GM18507 (cell line): ENCODE measurements around the gene APOL4.
"Not testable (repeated sequence)": the region's sequence is repeated elsewhere in the genome, so short reads cannot be mapped to it uniquely, and the experiment has no call there.

Source experiments
- DNase-seq: peaks from one replicate; pipeline ENCODE4 v3.0.0; 2011; ENCODE audit warnings: low read depth; ENCODE audit not compliant: insufficient read length; ENCODE audit errors: extremely low spot score
- FAIRE-seq: peaks from 2 replicates; lab custom pipeline; 2011; peaks lifted over from hg19 to GRCh38; lab: Jason Lieb, UNC

The APOL4 gene

GRCh38 chr22:36232715-36233401, 31.2 kb upstream of the APOL4 start:
- FAIRE-seq: no peak
- DNase-seq: no peak

- peak; percentile 84 for FAIRE-seq
- not testable (repeated sequence) for DNase-seq
Measured at GRCh38 chr22:36231051-36231450, 29.4 kb upstream of the APOL4 start.

- DNase-seq, FAIRE-seq: not testable (repeated sequence)
Measured at GRCh38 chr22:36229649-36230048, 28.0 kb upstream of the APOL4 start.

- FAIRE-seq (no peak), DNase-seq (no peak)
Measured at GRCh38 chr22:36228944-36229343, 27.3 kb upstream of the APOL4 start.

- not testable (repeated sequence) for FAIRE-seq
Measured at GRCh38 chr22:36228369-36228768, 26.8 kb upstream of the APOL4 start.

GRCh38 chr22:36227806-36228205, 26.2 kb upstream of the APOL4 start:
- FAIRE-seq: no peak

More at GRCh38 chr22:36228369-36228768, 26.8 kb upstream of the APOL4 start:
- DNase-seq: not testable (repeated sequence)

GRCh38 chr22:36227396-36227795, 25.8 kb upstream of the APOL4 start:
- DNase-seq (no peak), FAIRE-seq (no peak)

More at GRCh38 chr22:36227806-36228205, 26.2 kb upstream of the APOL4 start:
- no peak for DNase-seq

GRCh38 chr22:36226189-36226588, 24.6 kb upstream of the APOL4 start:
- DNase-seq (no peak), FAIRE-seq (no peak)

- no peak for FAIRE-seq
Measured at GRCh38 chr22:36225333-36225922, 23.8 kb upstream of the APOL4 start.

GRCh38 chr22:36224245-36224644, 22.6 kb upstream of the APOL4 start:
- DNase-seq (no peak), FAIRE-seq (no peak)

More at GRCh38 chr22:36225333-36225922, 23.8 kb upstream of the APOL4 start:
- no peak for DNase-seq

- no peak for DNase-seq
- FAIRE-seq: no peak
Measured at GRCh38 chr22:36223504-36223903, 21.9 kb upstream of the APOL4 start.

GRCh38 chr22:36222887-36223450, 21.4 kb upstream of the APOL4 start:
- no peak for FAIRE-seq
- no peak for DNase-seq

GRCh38 chr22:36221799-36222751, 20.5 kb upstream of the APOL4 start:
- no peak for DNase-seq
- peak; percentile 92 for FAIRE-seq

GRCh38 chr22:36220451-36220921, 18.9 kb upstream of the APOL4 start:
- no peak for FAIRE-seq

GRCh38 chr22:36218648-36219193, 17.1 kb upstream of the APOL4 start:
- DNase-seq (no peak), FAIRE-seq (no peak)

More at GRCh38 chr22:36220451-36220921, 18.9 kb upstream of the APOL4 start:
- no peak for DNase-seq

- DNase-seq (no peak), FAIRE-seq (no peak)
Measured at GRCh38 chr22:36215981-36216380, 14.4 kb upstream of the APOL4 start.

- FAIRE-seq: no peak
- no peak for DNase-seq
Measured at GRCh38 chr22:36213586-36213985, 12.0 kb upstream of the APOL4 start.

- DNase-seq (no peak), FAIRE-seq (no peak)
Measured at GRCh38 chr22:36212901-36213300, 11.3 kb upstream of the APOL4 start.

- FAIRE-seq (peak; percentile 74), DNase-seq (no peak)
Measured at GRCh38 chr22:36211237-36211861, 9.7 kb upstream of the APOL4 start.
